Astrocyte of the cerebellum (primary cell): Measurements from ENCODE around the gene NPR2.

Source experiments
- DNase-seq: peaks from one replicate; pipeline ENCODE4 v3.0.0-alpha.2; 2011; ENCODE audit warnings: low read depth
- H3K4me3 ChIP-seq: 2 replicates; pipeline ENCODE4 v1.5.1; 2011; ENCODE audit warnings: mild to moderate bottlenecking, low read depth, low read length, moderate library complexity
- CTCF ChIP-seq: IDR thresholded peaks from 2 replicates; pipeline ENCODE4 v1.5.1; 2012; ENCODE audit warnings: low read length, low read depth, moderate library complexity, mild to moderate bottlenecking; ENCODE audit errors: missing control alignments
- in situ Hi-C: cut with HindIII; loops from 2 replicates; pipeline ENCODE4 v1.10.0; 2017; ENCODE audit warnings: low sequenced_read_pairs

The NPR2 gene

GRCh38 chr9:35840881-35841644, 49.7 kb downstream of the NPR2 start:
- no peak for TF ChIP-seq CTCF
- DNase-seq = no peak
- in situ Hi-C loops = no loop called here
- H3K4me3 ChIP-seq = no peak overlapping the region

- DNase-seq = no peak
- TF ChIP-seq CTCF = no peak
- in situ Hi-C loops = no loop called here
- no peak overlapping the region for H3K4me3 ChIP-seq
Observed at GRCh38 chr9:35841645-35841900, 50.2 kb downstream of the NPR2 start.

DNA sequence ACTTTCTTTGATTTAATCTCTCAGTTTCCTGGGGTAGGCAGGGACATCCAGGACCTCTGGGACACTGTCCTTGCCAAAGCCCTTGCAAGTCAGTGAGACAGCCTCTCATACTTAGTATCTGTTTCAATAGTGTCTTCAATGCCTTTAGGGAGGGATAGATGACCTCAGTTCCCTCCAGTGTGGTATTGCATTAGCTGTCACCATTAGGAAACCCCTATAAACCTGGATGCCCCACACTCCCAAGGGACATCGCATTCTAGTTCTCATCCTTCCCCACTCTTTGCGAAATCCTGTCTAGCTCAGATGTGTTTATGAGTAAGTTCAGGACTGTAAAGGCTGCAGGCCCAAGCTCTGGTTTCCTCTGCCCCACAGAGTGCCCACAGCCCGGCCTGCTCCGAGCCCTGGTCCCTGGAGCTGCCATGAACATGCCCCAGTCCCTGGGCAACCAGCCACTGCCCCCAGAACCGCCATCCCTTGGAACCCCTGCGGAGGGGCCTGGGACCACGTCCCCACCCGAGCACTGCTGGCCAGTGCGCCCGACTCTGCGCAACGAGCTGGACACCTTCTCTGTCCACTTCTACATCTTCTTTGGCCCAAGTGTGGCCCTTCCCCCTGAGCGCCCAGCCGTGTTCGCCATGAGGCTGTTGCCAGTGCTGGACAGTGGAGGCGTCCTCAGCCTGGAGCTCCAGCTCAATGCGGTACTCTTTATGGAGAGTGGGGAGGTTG, 50.8 kb downstream of the NPR2 start:
- no peak for DNase-seq
- TF ChIP-seq CTCF = no peak
- in situ Hi-C loops = no loop called here
- no peak overlapping the region for H3K4me3 ChIP-seq

DNA sequence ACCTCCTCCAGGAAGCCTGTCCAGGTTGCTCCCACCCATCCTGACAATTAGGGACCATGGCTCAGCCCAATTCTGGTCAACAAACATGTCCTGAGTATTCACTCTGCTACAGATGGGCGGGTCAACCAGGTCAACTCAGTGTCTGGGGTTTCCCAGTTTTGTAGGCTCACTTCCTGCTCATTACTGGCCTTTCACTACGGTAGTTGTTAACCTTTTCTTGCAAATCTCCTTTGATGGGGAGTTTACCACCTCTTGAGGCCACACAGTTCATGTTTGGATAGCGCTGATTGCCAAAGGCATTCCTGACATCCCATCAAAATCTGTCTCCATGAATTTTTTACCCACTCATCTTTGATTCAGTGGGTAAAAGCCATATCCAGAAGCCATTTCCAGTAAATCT, 51.4 kb downstream of the NPR2 start:
- no peak overlapping the region for H3K4me3 ChIP-seq
- in situ Hi-C loops = no loop called here
- TF ChIP-seq CTCF = no peak
- no peak for DNase-seq

DNA sequence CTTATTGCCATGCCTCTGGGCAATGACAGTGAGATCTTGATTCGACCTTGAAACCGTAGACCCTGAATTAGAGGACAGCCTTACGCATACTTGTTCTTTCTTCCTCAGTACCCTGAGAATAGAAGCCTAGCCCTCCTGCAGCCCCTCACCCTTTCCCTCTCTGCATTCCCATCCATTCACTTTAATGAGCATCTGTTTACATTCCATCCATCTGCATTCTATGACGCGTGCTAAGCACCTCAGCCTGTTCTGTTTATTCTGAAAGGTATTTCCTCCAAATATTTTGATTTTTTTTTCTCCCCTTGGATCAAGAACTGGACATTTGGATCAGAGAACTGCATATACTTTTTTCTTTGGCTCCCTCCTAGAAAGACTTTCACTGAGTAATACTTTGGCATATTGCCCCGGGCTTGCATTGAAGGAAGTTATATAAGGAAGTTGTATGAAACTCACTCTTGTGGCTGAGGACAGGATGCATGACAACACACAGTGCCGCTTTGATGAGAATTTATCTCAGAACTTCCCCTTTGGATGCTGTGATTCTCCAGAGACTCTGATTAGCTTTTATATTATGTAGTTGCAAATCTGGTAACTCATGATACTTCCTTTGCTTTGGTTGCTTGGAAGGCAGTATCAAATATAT, 53.4 kb downstream of the NPR2 start:
- no peak overlapping the region for H3K4me3 ChIP-seq
- peak; percentile 74 for DNase-seq
- no peak for TF ChIP-seq CTCF
- in situ Hi-C loops = no loop called here

DNA sequence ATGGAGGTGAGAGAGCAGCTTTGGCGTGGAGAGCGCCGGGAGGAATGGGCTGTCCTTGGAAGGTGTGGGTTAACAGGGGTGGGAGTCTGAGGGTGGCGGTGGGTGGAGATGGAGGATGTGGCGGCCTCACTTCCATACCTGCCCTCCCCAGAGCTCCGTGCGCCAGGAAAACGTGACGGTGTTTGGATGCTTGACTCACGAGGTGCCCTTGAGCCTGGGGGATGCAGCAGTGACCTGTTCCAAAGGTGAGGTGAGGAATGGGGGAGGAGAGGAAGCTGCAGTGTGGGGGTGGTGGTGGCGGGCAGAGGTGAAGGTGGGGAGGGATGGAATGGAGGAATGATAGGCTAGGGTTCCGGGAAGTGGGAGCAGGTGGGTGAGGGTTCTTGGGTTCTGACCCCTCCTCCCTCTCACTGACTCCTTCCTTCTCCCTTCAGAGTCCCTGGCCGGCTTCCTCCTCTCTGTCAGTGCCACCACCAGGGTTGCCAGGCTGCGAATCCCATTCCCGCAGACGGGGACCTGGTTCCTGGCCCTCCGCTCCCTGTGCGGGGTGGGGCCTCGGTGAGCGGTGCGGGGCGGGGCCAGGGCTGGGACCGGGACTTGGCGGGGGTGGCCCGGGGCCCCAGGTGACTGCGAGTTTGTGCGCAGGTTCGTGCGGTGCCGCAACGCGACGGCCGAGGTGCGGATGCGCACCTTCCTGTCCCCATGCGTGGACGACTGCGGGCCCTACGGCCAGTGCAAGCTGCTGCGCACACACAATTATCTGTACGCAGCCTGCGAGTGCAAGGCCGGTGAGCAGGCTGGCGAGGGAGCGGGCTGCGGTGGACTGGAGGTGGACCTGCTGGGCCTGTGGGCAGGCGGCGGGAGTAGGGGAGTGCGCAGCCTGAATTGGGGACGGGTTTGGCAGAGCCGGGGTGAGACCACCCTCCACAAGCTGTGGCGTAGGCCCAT, 54.7 kb downstream of the NPR2 start:
- no peak for DNase-seq
- in situ Hi-C loops = no loop called here
- TF ChIP-seq CTCF = no peak
- H3K4me3 ChIP-seq = no peak overlapping the region
